GM23338 (cell line): Measurements from ENCODE around the gene SIRT3. TPM values are rescaled to one million over a fixed set of nuclear protein-coding genes. Genes with fewer than 3 reads are reported as not detected.
A peak's percentile ranks its signal among the peaks of the same experiment; 100 is the strongest.

ENCODE experiments used
- ATAC-seq: fragments of 200-7000 bp; cut with Tn5 transposase; 3 replicates; pipeline ENCODE4 v1.9.1; 2020
- DNase-seq: peaks from one replicate; pipeline ENCODE4 v3.0.0-alpha.2; 2015; ENCODE audit warnings: low spot score
- H2AFZ ChIP-seq: fragments of 200-600 bp; sonication (generic); 2 replicates; pipeline ENCODE4 v1.8.0; 2016; ENCODE audit warnings: antibody characterized with exemption, mild to moderate bottlenecking, moderate library complexity
- H3F3A ChIP-seq: fragments of 200-600 bp; sonication (generic); replicated peaks from 2 replicates; pipeline ENCODE4 v1.8.0; 2017; ENCODE audit warnings: antibody characterized with exemption, mixed run types, low read depth
- H3K27ac ChIP-seq: fragments of 200-600 bp; sonication (generic); 2 replicates; pipeline ENCODE4 v1.6.1; 2016; ENCODE audit warnings: low read depth
- H3K27me3 ChIP-seq: fragments of 200-600 bp; sonication (generic); 2 replicates; pipeline ENCODE4 v1.8.0; 2016; ENCODE audit warnings: mild to moderate bottlenecking, mixed run types, moderate library complexity; ENCODE audit not compliant: insufficient read depth
- H3K36me3 ChIP-seq: fragments of 200-600 bp; sonication (generic); 2 replicates; pipeline ENCODE4 v1.8.0; 2016; ENCODE audit warnings: mild to moderate bottlenecking; ENCODE audit not compliant: insufficient read depth
- H3K4me1 ChIP-seq: fragments of 200-600 bp; sonication (generic); 2 replicates; pipeline ENCODE4 v1.8.0; 2016; ENCODE audit warnings: mild to moderate bottlenecking, moderate library complexity; ENCODE audit not compliant: insufficient read depth
- H3K4me2 ChIP-seq: fragments of 200-600 bp; sonication (generic); 2 replicates; pipeline ENCODE4 v1.7.1; 2017; ENCODE audit warnings: mixed run types
- H3K4me3 ChIP-seq: fragments of 200-600 bp; sonication (generic); 2 replicates; pipeline ENCODE4 v1.6.1; 2016; ENCODE audit warnings: mixed run types
- H3K79me2 ChIP-seq: fragments of 200-600 bp; sonication (generic); replicated peaks from 2 replicates; pipeline ENCODE4 v1.8.0; 2017; ENCODE audit warnings: mild to moderate bottlenecking; ENCODE audit not compliant: insufficient read depth
- H3K9me2 ChIP-seq: fragments of 200-600 bp; sonication (generic); 2 replicates; pipeline ENCODE4 v1.8.0; 2017; ENCODE audit not compliant: insufficient read depth
- H4K20me1 ChIP-seq: fragments of 200-600 bp; sonication (generic); replicated peaks from 2 replicates; pipeline ENCODE4 v1.8.0; 2017; ENCODE audit warnings: mild to moderate bottlenecking; ENCODE audit not compliant: insufficient read depth
- H3K27ac Mint-ChIP-seq: 2 replicates; pipeline ENCODE4 v1.8.0; 2020; ENCODE audit warnings: inconsistent platforms, mild to moderate bottlenecking, moderate library complexity, mixed read lengths
- H3K27me3 Mint-ChIP-seq: 3 replicates; pipeline ENCODE4 v1.8.0; 2022; ENCODE audit warnings: low read depth, mild to moderate bottlenecking, moderate library complexity, mixed read lengths, inconsistent platforms; ENCODE audit not compliant: insufficient read depth, poor library complexity
- H3K36me3 Mint-ChIP-seq: 3 replicates; pipeline ENCODE4 v1.8.0; 2021; ENCODE audit warnings: low read depth, mild to moderate bottlenecking, inconsistent platforms, moderate library complexity, mixed read lengths
- H3K4me1 Mint-ChIP-seq: 3 replicates; pipeline ENCODE4 v1.8.0; 2020; ENCODE audit warnings: mild to moderate bottlenecking, inconsistent platforms, mixed read lengths
- H3K4me3 Mint-ChIP-seq: 3 replicates; pipeline ENCODE4 v1.8.0; 2021; ENCODE audit warnings: moderate library complexity, mild to moderate bottlenecking, inconsistent platforms, mixed read lengths
- H3K9me3 Mint-ChIP-seq: 3 replicates; pipeline ENCODE4 v1.8.0; 2020; ENCODE audit warnings: moderate library complexity, mild to moderate bottlenecking, inconsistent platforms, mixed read lengths
- CREB1 ChIP-seq: fragments of 250-450 bp; sonication (Bioruptor Pico); IDR thresholded peaks from 2 replicates; pipeline ENCODE4 v1.5.0; 2020; ENCODE audit warnings: low read depth, mild to moderate bottlenecking, moderate library complexity
- NANOG ChIP-seq: IDR thresholded peaks from 2 replicates; pipeline ENCODE4 v1.6.1; 2016; ENCODE audit warnings: antibody characterized with exemption, borderline replicate concordance
- STAT1 ChIP-seq: IDR thresholded peaks from one replicate; pipeline ENCODE4 v1.6.1; 2016; ENCODE audit warnings: antibody characterized with exemption; ENCODE audit not compliant: unreplicated experiment
- ZNF331 ChIP-seq: fragments of 250-450 bp; sonication (Bioruptor Pico); IDR thresholded peaks from 2 replicates; pipeline ENCODE4 v1.5.0; 2020; ENCODE audit warnings: low read depth, mild to moderate bottlenecking, moderate library complexity
- polyA plus RNA-seq: library from polyadenylated mRNA; unstranded; fragments of >200 nt; fragmentation: Nextera tagmentation; extraction: Ambion mirVana; gene quantifications from 2 replicates; pipeline ENCODE4 v1.2.1, GENCODE V29; 2016
- total RNA-seq: library from RNA; depleted of rRNA; stranded (reverse); fragments of >200 nt; shearing (Covaris generic); gene quantifications from 2 replicates; pipeline ENCODE4 v1.2.3, GENCODE V29; 2014
- TF ChIP-seq, protein P1 (sequence below): IDR thresholded peaks from 2 replicates; pipeline ENCODE4 v1.6.1; 2016; ENCODE audit warnings: antibody characterized with exemption
- TF ChIP-seq, protein P2 (sequence below): fragments of 250-450 bp; sonication (Bioruptor Pico); IDR thresholded peaks from 2 replicates; pipeline ENCODE4 v1.5.0; 2020; ENCODE audit warnings: mild to moderate bottlenecking, moderate library complexity
- TF ChIP-seq, protein P3 (sequence below), 2 experiments: fragments of 200-600 bp in 1 of 2; sonication (generic) in 1 of 2; conservative IDR thresholded peaks; 2 replicates each; pipeline versions ENCODE4 v1.5.1 to v1.6.1; 2016 to 2017; ENCODE audit warnings: antibody characterized with exemption in 2 of 2, low read depth in 2 of 2, mild to moderate bottlenecking in 2 of 2, moderate library complexity in 1 of 2

Gene SIRT3
- total and polyA plus RNA-seq, 2 experiments from 2014 or later: 7.0 to 11.4 TPM

DNA sequence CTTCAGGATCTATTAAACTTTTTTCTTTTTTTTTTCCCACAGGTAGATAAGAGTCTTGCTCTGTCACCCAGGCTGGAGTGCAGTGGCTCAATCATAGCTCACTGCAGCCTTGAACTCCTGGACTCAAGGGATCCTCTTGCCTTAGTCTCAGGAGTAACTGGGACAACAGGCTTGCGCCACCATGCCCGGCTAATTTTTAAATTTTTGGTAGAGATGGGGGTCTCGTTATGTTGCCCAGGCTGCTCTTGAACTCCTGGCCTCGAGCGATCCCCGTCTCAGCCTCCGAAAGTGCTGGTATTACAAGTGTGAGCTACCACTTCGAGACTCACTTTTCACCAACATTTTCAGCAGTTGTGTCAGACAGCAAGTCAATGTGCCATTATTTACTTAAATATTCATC is 962 bp downstream of the SIRT3 start:
- no peaks in the 10 kb centered on the region for H3K9me3 Mint-ChIP-seq

More for the DNA sequence above, 962 bp downstream of the SIRT3 start:
- no peak overlapping the region for H3K27ac Mint-ChIP-seq
- H3K36me3 ChIP-seq: 0 out of 2 replicates have a peak, but pooled peaks cover 5% of the 10 kb centered on the region
- H3K4me3 ChIP-seq: peak overlapping the region; percentile 88
- TF ChIP-seq NANOG (no peak), CREB1 (no peak), ZNF331 (CRISPR knock-in tag) (no peak), STAT1 (no peak)
- TF ChIP-seq, protein P1, sequence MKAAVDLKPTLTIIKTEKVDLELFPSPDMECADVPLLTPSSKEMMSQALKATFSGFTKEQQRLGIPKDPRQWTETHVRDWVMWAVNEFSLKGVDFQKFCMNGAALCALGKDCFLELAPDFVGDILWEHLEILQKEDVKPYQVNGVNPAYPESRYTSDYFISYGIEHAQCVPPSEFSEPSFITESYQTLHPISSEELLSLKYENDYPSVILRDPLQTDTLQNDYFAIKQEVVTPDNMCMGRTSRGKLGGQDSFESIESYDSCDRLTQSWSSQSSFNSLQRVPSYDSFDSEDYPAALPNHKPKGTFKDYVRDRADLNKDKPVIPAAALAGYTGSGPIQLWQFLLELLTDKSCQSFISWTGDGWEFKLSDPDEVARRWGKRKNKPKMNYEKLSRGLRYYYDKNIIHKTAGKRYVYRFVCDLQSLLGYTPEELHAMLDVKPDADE: no peak
- TF ChIP-seq, protein P2, sequence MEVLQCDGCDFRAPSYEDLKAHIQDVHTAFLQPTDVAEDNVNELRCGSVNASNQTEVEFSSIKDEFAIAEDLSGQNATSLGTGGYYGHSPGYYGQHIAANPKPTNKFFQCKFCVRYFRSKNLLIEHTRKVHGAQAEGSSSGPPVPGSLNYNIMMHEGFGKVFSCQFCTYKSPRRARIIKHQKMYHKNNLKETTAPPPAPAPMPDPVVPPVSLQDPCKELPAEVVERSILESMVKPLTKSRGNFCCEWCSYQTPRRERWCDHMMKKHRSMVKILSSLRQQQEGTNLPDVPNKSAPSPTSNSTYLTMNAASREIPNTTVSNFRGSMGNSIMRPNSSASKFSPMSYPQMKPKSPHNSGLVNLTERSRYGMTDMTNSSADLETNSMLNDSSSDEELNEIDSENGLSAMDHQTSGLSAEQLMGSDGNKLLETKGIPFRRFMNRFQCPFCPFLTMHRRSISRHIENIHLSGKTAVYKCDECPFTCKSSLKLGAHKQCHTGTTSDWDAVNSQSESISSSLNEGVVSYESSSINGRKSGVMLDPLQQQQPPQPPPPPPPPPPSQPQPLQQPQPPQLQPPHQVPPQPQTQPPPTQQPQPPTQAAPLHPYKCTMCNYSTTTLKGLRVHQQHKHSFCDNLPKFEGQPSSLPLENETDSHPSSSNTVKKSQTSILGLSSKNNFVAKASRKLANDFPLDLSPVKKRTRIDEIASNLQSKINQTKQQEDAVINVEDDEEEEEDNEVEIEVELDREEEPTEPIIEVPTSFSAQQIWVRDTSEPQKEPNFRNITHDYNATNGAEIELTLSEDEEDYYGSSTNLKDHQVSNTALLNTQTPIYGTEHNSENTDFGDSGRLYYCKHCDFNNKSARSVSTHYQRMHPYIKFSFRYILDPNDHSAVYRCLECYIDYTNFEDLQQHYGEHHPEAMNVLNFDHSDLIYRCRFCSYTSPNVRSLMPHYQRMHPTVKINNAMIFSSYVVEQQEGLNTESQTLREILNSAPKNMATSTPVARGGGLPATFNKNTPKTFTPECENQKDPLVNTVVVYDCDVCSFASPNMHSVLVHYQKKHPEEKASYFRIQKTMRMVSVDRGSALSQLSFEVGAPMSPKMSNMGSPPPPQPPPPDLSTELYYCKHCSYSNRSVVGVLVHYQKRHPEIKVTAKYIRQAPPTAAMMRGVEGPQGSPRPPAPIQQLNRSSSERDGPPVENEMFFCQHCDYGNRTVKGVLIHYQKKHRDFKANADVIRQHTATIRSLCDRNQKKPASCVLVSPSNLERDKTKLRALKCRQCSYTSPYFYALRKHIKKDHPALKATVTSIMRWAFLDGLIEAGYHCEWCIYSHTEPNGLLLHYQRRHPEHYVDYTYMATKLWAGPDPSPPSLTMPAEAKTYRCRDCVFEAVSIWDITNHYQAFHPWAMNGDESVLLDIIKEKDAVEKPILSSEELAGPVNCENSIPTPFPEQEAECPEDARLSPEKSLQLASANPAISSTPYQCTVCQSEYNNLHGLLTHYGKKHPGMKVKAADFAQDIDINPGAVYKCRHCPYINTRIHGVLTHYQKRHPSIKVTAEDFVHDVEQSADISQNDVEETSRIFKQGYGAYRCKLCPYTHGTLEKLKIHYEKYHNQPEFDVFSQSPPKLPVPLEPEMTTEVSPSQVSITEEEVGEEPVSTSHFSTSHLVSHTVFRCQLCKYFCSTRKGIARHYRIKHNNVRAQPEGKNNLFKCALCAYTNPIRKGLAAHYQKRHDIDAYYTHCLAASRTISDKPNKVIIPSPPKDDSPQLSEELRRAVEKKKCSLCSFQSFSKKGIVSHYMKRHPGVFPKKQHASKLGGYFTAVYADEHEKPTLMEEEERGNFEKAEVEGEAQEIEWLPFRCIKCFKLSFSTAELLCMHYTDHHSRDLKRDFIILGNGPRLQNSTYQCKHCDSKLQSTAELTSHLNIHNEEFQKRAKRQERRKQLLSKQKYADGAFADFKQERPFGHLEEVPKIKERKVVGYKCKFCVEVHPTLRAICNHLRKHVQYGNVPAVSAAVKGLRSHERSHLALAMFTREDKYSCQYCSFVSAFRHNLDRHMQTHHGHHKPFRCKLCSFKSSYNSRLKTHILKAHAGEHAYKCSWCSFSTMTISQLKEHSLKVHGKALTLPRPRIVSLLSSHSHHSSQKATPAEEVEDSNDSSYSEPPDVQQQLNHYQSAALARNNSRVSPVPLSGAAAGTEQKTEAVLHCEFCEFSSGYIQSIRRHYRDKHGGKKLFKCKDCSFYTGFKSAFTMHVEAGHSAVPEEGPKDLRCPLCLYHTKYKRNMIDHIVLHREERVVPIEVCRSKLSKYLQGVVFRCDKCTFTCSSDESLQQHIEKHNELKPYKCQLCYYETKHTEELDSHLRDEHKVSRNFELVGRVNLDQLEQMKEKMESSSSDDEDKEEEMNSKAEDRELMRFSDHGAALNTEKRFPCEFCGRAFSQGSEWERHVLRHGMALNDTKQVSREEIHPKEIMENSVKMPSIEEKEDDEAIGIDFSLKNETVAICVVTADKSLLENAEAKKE (CRISPR knock-in tag): no peak
- TF ChIP-seq, protein P3, sequence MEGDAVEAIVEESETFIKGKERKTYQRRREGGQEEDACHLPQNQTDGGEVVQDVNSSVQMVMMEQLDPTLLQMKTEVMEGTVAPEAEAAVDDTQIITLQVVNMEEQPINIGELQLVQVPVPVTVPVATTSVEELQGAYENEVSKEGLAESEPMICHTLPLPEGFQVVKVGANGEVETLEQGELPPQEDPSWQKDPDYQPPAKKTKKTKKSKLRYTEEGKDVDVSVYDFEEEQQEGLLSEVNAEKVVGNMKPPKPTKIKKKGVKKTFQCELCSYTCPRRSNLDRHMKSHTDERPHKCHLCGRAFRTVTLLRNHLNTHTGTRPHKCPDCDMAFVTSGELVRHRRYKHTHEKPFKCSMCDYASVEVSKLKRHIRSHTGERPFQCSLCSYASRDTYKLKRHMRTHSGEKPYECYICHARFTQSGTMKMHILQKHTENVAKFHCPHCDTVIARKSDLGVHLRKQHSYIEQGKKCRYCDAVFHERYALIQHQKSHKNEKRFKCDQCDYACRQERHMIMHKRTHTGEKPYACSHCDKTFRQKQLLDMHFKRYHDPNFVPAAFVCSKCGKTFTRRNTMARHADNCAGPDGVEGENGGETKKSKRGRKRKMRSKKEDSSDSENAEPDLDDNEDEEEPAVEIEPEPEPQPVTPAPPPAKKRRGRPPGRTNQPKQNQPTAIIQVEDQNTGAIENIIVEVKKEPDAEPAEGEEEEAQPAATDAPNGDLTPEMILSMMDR (conservative IDR thresholded peaks at IDR 0.05; ENCODE audit: low read depth in 2 of 2): no peak
- no peak for DNase-seq
- H3K27ac ChIP-seq: no peak overlapping the region
- H4K20me1 ChIP-seq: peaks cover 15% of the 10 kb centered on the region
- H3K79me2 ChIP-seq: peaks cover 26% of the 10 kb centered on the region
- H3K4me1 Mint-ChIP-seq: 0 out of 3 replicates have a peak, but pooled peaks cover 4% of the 10 kb centered on the region
- H3K36me3 Mint-ChIP-seq: peaks cover 3% of the 10 kb centered on the region
- H3K27me3 Mint-ChIP-seq: peaks cover 5% of the 10 kb centered on the region
- H3K9me2 ChIP-seq: no peaks in the 10 kb centered on the region
- peaks cover 11% of the 10 kb centered on the region; the same call in 1 of the 2 replicates for H3F3A ChIP-seq
- no peaks in the 10 kb centered on the region for H3K27me3 ChIP-seq
- peaks cover 10% of the 10 kb centered on the region for H3K4me1 ChIP-seq
- no peak for ATAC-seq
- peak overlapping the region; percentile 92 for H3K4me2 ChIP-seq
- no peak overlapping the region for H2AFZ ChIP-seq
- peak overlapping the region; percentile 93 for H3K4me3 Mint-ChIP-seq
